ENCODE data around the gene ODAD3. TPM values are rescaled to one million over a fixed set of nuclear protein-coding genes. Genes with fewer than 3 reads are reported as not detected.

Gene ODAD3
- total RNA-seq, 4 donors from 2014 or later, result 0.39 to 0.83 TPM; not detected in 2

DNA sequence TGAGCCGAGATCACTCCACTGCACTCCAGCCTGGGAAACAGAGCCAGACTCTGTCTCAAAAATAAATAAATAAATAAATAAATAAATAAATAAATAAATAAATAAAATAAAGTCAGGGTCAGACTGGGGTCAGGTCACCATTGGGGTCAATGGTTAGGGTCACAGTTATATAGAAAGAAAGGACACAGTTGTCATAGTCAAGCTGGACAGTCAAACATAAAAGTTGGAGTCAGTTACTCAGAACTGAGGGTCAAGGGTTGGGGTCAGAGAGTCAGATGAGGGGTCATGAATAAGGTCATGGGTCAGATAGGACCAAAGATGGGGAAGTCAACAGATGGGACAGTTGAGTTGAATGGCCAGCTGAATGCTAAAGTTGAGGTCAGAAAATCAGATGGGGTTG is 34.1 kb downstream of the ODAD3 start:
- WGBS, result 77% methylated on average over 1 of the region's 1 CpG
- Histone ChIP-seq H3K27ac (replicated peaks in 1 of 4) (no peak overlapping the region), H3K4me1 (no peaks in the 10 kb centered on the region), H3K9me3 (no peaks in the 10 kb centered on the region), H3K4me3 (no peak overlapping the region), H3K36me3 (peaks cover 0 to 11% (median 0%) of the 10 kb centered on the region in 4 donors), H3K27me3 (peaks cover 0 to 10% (median 0%) of the 10 kb centered on the region in 4 donors)
- intact Hi-C loops (cut with DNase I), result no loop called here
- no peak for TF ChIP-seq POLR2A (IDR thresholded peaks at IDR 0.05; ENCODE audit: low read depth)
- DNase-seq (ENCODE audit: extremely low spot score), result no peak

DNA sequence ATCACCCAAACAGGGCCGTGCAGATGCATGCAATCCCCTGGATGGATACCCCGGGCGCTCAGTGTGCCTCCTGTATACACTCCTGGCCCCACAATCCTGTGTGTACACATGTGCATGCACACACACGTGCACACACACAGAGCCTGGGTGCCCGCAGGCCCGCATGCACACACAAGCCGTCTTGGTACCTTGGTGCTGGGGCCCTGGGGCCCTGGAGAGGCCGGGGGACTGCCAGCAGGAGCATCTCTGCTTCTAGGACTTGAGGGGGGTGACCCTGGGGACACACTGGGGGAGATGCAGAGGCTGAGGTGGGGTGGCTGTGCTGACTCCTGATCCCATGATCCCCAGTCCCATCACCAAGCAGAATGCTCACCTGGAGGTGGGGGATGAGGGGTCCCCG is 35.3 kb downstream of the ODAD3 start:
- WGBS, result 90% methylated on average over 5 of the region's 9 CpGs
- no peak overlapping the region for H3K4me3 ChIP-seq
- no peak for DNase-seq (ENCODE audit: extremely low spot score)
- H3K4me1 ChIP-seq, result no peaks in the 10 kb centered on the region
- H3K27ac ChIP-seq (replicated peaks in 1 of 4), result no peak overlapping the region
- no peak for TF ChIP-seq POLR2A (IDR thresholded peaks at IDR 0.05; ENCODE audit: low read depth)
- TF ChIP-seq, protein P1, sequence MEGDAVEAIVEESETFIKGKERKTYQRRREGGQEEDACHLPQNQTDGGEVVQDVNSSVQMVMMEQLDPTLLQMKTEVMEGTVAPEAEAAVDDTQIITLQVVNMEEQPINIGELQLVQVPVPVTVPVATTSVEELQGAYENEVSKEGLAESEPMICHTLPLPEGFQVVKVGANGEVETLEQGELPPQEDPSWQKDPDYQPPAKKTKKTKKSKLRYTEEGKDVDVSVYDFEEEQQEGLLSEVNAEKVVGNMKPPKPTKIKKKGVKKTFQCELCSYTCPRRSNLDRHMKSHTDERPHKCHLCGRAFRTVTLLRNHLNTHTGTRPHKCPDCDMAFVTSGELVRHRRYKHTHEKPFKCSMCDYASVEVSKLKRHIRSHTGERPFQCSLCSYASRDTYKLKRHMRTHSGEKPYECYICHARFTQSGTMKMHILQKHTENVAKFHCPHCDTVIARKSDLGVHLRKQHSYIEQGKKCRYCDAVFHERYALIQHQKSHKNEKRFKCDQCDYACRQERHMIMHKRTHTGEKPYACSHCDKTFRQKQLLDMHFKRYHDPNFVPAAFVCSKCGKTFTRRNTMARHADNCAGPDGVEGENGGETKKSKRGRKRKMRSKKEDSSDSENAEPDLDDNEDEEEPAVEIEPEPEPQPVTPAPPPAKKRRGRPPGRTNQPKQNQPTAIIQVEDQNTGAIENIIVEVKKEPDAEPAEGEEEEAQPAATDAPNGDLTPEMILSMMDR (IDR thresholded peaks at IDR 0.05), result no peak
- H3K27me3 ChIP-seq, result peaks cover 0 to 10% (median 0%) of the 10 kb centered on the region in 4 donors
- intact Hi-C loops (cut with DNase I), result no loop called here
- no peaks in the 10 kb centered on the region for H3K9me3 ChIP-seq
- H3K36me3 ChIP-seq, result peaks cover 0 to 11% (median 0%) of the 10 kb centered on the region in 4 donors

DNA sequence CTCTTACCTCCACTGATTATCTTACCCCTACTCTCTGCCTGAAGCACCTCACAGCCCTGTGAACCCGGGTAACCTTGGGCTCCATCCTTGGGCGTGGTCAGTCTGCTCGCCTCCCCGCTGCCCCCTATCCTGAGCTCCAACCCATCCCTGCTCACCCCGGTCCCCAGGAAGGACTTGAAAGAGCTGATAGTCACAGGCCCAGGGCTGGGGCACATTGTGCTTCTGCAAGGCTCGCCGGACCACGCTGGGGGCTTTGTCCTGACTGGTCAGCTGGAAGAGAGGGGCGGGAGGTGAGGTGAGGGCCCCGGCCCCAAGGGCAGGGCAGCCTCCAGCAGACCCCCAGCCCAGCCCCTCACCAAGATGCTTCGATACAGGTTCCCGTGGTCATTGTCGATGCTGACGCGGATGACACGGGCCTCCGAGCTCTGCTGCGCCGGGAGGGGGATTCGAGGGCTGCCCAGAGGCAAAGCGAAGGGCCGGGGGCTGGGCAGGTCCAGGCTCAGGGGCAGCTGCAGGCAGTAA is 37.8 kb downstream of the ODAD3 start:
- no peak overlapping the region for H3K4me3 ChIP-seq
- 88% methylated on average over 15 of the region's 22 CpGs for WGBS
- no peak for TF ChIP-seq POLR2AphosphoS5 (IDR thresholded peaks at IDR 0.05)
- TF ChIP-seq EP300 (IDR thresholded peaks at IDR 0.05), result no peak
- TF ChIP-seq, protein P1 (IDR thresholded peaks at IDR 0.05), result no peak
- no peak for TF ChIP-seq POLR2A (IDR thresholded peaks at IDR 0.05; ENCODE audit: low read depth)
- peaks cover 0 to 11% (median 0%) of the 10 kb centered on the region in 4 donors for H3K36me3 ChIP-seq
- peaks cover 0 to 18% (median 0%) of the 10 kb centered on the region in 4 donors for H3K27me3 ChIP-seq
- intact Hi-C loops (cut with DNase I), result no loop called here
- no peaks in the 10 kb centered on the region for H3K9me3 ChIP-seq
- H3K4me1 ChIP-seq, result no peaks in the 10 kb centered on the region
- no peak for DNase-seq (ENCODE audit: extremely low spot score)
- H3K27ac ChIP-seq (replicated peaks in 1 of 4), result no peak overlapping the region

DNA sequence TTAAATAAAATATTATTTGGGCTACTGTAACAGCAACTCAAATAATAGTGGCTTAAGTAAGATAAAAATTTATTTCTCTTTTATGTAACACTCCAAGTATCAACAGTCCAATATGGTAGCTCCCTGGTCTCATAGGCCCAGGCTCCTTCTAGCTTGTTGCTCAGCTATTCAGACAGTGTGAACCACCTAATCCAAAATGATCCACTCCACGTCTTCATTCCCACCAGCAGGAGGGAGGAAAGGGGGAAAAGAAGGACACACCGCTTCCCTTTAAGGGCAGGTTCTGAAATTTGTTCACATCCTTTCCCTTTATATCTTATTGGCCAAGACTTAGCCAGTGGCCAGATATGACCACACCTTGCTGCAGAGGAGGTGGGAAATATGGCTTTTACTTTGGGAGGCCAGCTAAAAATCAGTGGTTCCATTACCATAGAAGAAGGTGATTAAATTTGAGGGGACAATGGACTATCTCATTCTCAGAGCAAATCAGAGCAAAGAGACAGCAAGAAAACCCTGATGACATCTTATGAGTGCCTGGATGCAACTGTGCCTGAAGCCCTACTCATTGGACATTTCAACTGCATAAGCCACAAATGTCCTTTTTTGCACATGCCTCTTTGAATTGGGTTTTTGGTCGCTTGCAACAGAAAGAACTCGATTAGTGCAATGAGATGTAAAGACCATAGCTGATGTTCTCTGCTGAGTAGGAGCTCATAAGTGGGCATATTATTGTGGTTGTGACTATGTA is 43.8 kb downstream of the ODAD3 start:
- H3K27me3 ChIP-seq, result peaks cover 0 to 10% (median 0%) of the 10 kb centered on the region in 4 donors
- no peak for DNase-seq (ENCODE audit: extremely low spot score)
- H3K27ac ChIP-seq (replicated peaks in 1 of 4), result no peak overlapping the region
- intact Hi-C loops (cut with DNase I), result no loop called here
- no peak overlapping the region for H3K4me3 ChIP-seq
- TF ChIP-seq POLR2AphosphoS5 (IDR thresholded peaks at IDR 0.05) (no peak), EP300 (IDR thresholded peaks at IDR 0.05) (no peak), POLR2A (IDR thresholded peaks at IDR 0.05; ENCODE audit: low read depth) (no peak)
- TF ChIP-seq, protein P1 (IDR thresholded peaks at IDR 0.05), result no peak
- 80% methylated on average over 4 of the region's 4 CpGs for WGBS
- H3K9me3 ChIP-seq, result peaks cover 0 to 12% (median 0%) of the 10 kb centered on the region in 4 donors
- H3K36me3 ChIP-seq, result no peaks in the 10 kb centered on the region
- H3K4me1 ChIP-seq, result no peaks in the 10 kb centered on the region

DNA sequence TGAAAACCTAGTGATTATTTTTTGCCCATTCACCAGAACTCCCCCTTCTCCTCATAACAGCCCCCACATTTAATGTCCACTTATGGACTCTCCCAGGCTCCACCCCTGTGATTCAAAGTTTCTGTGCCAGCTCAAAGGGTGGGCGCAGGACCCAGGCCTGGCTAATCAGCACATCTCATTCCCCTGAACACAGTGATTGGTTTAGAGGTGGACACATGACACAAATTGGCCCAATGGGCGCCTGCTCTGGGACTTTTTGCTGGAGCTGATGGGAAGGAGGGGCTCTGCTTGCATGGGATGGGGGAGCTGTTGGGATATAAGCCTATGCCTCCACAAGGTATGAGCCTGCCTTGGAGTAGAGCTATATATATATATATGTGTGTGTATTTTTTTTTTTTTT is 44.6 kb downstream of the ODAD3 start:
- Histone ChIP-seq H3K4me3 (no peak overlapping the region), H3K4me1 (no peaks in the 10 kb centered on the region), H3K36me3 (no peaks in the 10 kb centered on the region), H3K9me3 (peaks cover 0 to 12% (median 0%) of the 10 kb centered on the region in 4 donors), H3K27ac (replicated peaks in 1 of 4) (no peak overlapping the region), H3K27me3 (peaks cover 0 to 10% (median 0%) of the 10 kb centered on the region in 4 donors)
- 92% methylated on average over 2 of the region's 2 CpGs for WGBS
- TF ChIP-seq, protein P1 (IDR thresholded peaks at IDR 0.05), result no peak
- TF ChIP-seq EP300 (IDR thresholded peaks at IDR 0.05) (no peak), POLR2AphosphoS5 (IDR thresholded peaks at IDR 0.05) (no peak), POLR2A (IDR thresholded peaks at IDR 0.05; ENCODE audit: low read depth) (no peak)
- DNase-seq (ENCODE audit: extremely low spot score), result no peak
- intact Hi-C loops (cut with DNase I), result no loop called here

All from esophagus muscularis mucosa (tissue), 4 donors.